ENCODE results near the gene UTP11.

Gene UTP11

DNA sequence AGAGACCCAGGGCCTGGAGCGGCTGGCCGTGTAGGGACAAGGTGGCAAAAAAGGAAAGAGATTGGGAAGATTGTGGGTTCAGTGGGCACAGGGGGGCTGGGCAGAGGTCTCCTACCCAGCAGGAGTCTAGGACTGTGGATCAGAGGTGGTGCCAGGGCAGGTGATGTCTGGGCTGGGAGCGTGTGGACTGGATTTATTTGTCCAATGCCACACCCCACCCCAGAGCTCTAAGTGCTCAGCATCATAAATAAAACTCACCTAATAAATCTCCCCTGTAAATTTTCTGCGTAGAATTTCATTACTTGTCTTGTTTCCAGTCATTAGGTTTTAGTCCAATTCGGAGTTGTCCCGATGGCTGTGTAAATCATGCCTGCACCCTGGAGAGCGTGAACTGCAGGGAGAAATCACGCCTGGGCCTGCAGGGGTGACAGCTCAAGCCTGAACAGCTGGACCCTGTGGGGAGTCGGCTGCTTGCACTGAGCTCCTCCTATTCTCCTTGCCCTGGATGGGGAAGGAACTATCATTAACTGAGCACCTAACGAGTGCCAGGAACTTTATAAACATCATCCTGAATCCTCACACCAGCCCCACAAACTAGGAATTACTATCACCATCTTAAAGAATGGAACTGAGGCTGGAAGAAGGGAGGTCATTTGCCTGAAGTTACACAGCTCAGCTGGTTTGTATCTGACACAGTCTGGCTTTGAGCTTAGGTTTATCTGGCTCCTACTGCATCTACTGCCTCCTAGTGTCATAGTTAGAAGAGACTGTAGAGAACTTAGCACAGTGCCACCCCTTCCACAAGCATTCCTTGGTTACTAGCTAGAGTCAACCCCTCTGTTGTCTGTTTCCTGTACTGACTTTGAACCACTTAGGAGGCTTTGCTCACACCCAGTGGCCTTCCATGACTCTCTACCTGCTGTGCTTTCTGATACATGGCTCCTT is 59.0 kb downstream of the UTP11 start:
- DNase-seq (ENCODE audit: low spot score), result no peak

DNA sequence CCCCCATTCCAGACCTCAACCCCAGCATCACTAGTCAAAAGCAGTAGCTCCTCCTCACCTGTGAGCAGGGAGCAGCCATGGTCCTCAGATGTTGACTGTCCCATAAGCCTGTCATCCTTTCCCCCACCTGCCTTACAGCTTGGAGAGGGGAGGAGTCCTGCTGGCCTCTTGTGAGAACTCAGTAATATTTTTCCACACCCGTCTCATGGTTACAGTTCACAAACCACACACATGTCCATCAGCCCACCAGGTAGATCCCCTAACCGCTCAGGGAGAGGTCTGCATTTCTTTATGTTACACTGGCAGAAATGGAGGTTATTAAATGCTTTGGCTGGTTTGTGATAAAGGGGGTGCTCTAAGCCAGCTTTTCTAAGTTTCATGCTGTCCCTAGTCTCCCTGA is 60.3 kb downstream of the UTP11 start:
- no peak for DNase-seq (ENCODE audit: low spot score)

DNA sequence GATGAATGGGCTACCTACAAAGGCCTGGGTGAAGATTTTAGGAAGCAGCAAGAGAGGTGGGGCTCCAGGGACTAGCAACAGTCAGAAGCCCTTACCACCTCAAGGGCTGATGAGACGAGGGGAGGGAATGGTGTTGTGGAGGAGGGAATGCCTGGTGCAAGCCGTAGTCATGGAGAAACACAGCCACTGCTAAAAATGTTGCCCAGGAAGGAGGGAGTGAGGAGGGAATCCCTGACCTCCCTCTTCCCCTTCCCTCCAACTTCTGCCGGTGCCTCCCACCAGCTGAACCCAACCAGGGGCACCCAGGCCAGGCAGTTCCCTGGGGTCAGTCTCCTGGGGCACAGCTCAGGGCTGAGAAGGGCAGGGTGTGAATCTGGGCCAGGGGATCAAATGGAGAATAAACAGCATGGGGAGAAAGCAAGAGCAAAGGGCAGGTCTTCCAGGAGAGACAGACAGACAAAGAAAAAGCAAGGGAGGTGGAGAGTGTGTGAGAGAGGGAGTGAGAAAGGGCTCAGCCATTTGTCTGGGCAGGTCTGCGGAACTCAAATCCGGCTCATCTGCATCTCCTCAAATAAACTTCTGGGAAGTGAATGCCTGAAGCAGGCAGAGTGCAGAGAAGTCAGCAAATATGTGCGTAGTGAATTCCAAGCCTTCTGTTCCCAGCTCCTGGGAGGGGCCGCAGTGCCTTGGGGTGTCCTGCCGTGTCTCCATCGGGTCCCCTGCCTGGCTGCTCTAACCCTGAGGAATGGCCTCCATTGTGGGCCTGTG is 61.2 kb downstream of the UTP11 start:
- no peak for DNase-seq (ENCODE audit: low spot score)

DNA sequence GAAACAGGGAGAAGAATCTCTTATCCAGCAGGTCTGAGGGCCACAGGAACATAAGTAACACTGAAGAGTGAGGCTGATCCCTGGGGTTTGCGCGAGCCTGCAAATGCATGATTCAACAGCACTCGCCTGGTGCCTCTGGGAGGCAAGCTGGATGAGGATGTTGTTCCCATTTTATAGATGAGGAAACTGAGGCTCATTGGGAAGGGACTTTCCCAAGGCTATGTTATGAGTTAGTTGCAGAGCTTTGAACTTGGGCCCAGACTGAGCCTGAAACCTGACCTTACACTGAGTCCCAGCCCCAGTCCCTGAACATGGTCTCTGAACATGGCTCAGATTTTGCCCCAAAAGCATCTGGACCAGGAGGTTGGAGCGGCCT is 61.8 kb downstream of the UTP11 start:
- DNase-seq (ENCODE audit: low spot score), result no peak

Data from globus pallidus (tissue), 1 donor.